ENCODE results near the gene CEP128.

CEP128 gene

DNA sequence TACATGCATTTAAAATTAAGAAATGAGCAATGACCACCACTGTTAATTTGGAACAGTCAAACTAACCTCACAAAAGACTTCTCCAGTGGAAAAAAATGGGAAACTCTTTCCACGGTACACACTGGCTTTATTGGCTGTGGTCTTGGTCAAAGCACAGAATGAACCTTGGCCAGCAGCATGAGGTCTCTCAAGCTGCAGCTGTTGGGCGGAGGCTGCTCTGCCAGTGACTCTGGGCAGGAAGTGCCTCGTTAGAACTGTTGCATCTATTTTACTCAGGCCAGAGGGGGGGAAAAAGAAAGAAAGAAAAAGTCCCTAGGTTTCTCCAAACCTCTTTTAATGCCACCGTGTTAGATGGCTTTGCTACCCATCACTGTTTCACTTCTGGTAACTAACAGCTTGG lies 450.4 kb downstream of the CEP128 start:
- DNase-seq (ENCODE audit: extremely low read depth, low read depth) = peak; percentile 31
- no peak overlapping the region for H3K4me3 ChIP-seq (replicated peaks; ENCODE audit: low read depth, low read length)
- TF ChIP-seq, protein P1, sequence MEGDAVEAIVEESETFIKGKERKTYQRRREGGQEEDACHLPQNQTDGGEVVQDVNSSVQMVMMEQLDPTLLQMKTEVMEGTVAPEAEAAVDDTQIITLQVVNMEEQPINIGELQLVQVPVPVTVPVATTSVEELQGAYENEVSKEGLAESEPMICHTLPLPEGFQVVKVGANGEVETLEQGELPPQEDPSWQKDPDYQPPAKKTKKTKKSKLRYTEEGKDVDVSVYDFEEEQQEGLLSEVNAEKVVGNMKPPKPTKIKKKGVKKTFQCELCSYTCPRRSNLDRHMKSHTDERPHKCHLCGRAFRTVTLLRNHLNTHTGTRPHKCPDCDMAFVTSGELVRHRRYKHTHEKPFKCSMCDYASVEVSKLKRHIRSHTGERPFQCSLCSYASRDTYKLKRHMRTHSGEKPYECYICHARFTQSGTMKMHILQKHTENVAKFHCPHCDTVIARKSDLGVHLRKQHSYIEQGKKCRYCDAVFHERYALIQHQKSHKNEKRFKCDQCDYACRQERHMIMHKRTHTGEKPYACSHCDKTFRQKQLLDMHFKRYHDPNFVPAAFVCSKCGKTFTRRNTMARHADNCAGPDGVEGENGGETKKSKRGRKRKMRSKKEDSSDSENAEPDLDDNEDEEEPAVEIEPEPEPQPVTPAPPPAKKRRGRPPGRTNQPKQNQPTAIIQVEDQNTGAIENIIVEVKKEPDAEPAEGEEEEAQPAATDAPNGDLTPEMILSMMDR (IDR thresholded peaks at IDR 0.05; ENCODE audit: low read depth, low read length, missing control alignments) = no peak

DNA sequence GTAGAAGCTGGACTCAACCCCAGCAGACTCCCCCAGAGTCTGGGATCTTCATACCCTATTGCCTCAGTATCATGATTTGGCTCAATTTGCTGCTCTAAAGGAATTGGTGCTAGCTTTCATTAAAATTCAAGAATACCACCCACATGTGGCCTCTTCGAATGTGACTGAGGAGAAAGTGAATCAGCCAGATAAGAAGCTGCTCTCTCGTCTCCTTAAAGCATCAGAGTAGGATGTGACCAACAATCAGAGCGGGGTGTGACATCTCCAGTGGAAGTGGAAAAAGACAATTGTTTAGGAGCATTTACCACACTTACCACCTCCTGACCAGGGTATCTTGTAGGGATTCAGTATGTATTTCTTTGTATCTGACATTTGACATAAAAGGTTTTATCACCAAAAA lies 452.0 kb downstream of the CEP128 start:
- H3K4me3 ChIP-seq (replicated peaks; ENCODE audit: low read depth, low read length) = no peak overlapping the region
- DNase-seq (ENCODE audit: extremely low read depth, low read depth) = no peak
- TF ChIP-seq, protein P1 (IDR thresholded peaks at IDR 0.05; ENCODE audit: low read depth, low read length, missing control alignments) = no peak

DNA sequence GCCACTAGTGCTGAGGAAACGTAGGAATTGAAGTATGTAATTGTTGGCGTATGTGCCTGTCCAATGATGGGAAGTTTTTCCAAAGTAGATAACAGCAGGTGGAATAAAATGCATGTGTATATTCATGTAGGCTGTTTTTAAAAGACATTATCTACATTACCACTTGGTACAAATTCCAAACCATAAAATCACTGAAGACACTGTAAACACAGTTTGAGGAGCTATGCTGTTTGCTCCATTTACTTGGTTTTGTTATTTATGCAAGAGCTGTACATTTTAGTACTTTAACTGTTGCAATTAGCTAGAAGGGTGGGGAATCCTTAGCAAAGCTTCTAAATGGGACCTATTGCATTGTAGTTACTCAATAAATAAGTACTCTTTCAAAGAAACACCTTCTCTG lies 455.8 kb downstream of the CEP128 start:
- H3K4me3 ChIP-seq (replicated peaks; ENCODE audit: low read depth, low read length) = no peak overlapping the region
- TF ChIP-seq, protein P1 (IDR thresholded peaks at IDR 0.05; ENCODE audit: low read depth, low read length, missing control alignments) = no peak
- no peak for DNase-seq (ENCODE audit: extremely low read depth, low read depth)

DNA sequence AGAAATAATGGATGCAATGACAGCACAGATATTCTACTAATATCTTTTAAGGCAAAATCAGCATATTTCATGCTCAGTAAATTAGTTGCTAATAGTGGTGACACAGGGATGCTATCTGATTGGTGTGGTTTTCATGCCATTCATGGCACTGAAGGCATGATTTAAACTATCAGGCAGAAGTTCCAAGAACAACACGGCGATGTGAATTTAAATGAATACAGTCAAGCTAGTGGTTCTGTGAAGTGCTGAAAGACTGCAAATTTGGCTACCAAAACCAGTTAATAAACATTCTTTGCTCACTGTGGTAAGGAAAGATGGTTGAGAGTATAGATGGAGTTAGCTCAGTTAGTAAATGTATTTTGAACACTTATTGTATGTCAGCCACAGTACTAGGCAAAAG lies 458.2 kb downstream of the CEP128 start:
- H3K4me3 ChIP-seq (replicated peaks; ENCODE audit: low read depth, low read length) = no peak overlapping the region
- DNase-seq (ENCODE audit: extremely low read depth, low read depth) = no peak
- TF ChIP-seq, protein P1 (IDR thresholded peaks at IDR 0.05; ENCODE audit: low read depth, low read length, missing control alignments) = no peak

DNA sequence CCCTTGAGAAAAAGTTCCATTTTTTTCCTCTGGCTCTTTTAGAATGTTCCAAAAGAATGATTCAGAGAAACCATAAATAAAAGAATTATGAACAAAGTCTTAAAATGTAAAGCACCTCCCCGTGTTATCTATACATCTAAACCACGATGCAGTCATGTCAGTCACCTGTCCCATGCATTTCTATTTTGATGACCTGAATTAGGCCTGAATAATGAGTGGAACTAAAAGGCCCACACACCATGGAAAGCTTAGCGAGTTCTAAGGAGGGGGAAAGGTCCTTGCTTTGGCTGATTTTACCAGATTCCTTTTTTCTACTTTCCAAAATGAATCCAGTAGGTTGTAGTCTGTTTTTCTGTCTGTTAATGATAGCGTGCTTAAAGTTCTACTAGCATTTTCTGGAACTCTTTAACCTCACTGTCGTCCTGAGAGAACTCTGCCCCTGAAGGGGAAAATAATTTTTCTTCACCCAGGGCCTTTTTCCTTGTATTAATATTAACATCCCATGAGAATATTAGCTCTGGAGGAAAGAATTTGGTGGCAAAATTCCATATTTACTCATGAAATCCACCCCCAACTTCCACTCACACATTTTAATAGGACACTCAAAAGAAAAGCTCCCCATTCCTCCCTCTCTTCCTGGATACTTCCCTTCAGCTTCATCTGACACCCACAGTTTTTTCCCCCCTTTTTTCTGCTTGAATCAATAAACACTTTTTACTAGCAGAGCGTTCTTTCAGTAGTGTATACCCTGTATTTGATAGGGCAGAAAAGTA lies 464.0 kb downstream of the CEP128 start:
- TF ChIP-seq, protein P1 (IDR thresholded peaks at IDR 0.05; ENCODE audit: low read depth, low read length, missing control alignments) = no peak
- DNase-seq (ENCODE audit: extremely low read depth, low read depth) = no peak
- no peak overlapping the region for H3K4me3 ChIP-seq (replicated peaks; ENCODE audit: low read depth, low read length)

DNA sequence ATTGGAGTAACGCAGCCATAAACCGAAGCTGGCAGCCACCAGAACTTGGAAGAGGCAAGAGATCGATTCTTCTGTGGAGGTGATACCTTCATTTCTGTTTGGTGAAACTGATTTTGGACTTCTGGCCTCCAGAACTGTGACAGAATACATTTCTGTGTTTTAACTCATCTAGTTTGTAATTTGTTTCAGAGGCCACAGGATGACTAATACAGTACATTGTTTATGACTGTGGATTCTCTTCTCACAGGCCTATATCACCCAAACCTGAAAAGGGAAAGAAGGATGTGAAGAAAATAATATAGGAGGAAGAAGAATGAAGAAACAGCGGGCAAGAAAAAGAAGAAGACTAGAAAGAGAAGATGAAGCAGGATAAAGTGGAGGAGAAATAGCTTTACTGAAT lies 466.5 kb downstream of the CEP128 start:
- DNase-seq (ENCODE audit: extremely low read depth, low read depth) = no peak
- H3K4me3 ChIP-seq (replicated peaks; ENCODE audit: low read depth, low read length) = no peak overlapping the region
- TF ChIP-seq, protein P1 (IDR thresholded peaks at IDR 0.05; ENCODE audit: low read depth, low read length, missing control alignments) = no peak

Data from HFF-Myc (cell line).